OCI-M2 (cell line): ENCODE data around the gene RHBDL3.
"Not testable (repeated sequence)": the region's sequence is repeated elsewhere in the genome, so short reads cannot be mapped to it uniquely, and the experiment has no call there.

Experiments used
- DNase-seq: peaks from one replicate; lab custom pipeline; 2025; ENCODE audit not compliant: unreplicated experiment; lab: John Stamatoyannopoulos, UW

RHBDL3 gene

DNA sequence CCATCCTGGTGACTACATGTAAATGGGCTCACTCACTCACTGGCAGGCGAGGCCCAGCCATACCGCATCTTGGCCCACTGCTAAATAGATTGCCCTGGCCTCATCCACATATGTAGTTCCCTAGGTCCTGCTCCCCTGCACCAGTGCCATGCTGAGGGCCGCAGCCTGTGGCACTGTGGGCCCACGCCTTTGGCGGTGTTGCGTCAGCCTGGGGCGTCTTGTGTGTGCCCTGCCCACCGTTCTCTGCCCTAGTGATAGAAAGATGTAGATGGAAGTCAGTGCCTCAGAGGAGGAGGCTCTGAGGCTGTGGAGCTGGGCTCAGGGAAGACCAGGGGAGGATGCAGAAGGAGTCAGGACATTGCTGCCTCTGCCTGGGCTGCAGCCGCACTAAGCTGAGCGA is 57.4 kb downstream of the RHBDL3 start:
- no peak for DNase-seq

DNA sequence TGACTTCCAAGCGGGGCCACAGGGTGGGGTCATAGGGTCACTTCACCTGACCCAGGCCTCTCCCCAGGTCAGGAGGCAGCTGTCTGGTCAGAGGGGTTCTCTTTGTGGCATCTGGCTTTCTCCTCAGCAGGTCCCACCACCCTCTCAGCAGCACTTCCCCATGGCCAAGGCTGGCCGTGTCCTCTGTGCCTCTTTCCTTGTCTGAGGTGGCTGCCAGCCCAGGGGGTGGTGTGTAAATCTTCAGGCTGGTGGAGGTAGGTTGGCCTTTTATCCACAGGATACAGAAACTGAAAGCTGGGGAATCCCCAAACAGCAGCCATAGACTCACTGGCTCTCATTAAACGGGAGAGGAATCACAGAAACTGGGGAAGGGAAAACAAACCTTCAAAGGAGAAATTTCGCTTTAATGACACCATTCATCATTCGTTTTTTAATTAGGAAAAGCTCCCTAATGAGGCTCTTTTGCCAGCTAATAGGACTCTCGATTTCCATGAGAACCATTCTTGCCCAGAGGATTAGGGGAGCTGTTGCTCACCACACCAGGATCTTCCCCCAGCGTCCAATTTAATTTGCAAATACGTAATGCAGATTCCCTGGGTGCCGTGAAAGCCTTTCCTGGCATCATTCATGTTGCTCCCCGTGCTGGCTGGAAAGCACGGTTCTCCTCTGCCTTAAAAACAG is 58.3 kb downstream of the RHBDL3 start:
- no peak for DNase-seq

DNA sequence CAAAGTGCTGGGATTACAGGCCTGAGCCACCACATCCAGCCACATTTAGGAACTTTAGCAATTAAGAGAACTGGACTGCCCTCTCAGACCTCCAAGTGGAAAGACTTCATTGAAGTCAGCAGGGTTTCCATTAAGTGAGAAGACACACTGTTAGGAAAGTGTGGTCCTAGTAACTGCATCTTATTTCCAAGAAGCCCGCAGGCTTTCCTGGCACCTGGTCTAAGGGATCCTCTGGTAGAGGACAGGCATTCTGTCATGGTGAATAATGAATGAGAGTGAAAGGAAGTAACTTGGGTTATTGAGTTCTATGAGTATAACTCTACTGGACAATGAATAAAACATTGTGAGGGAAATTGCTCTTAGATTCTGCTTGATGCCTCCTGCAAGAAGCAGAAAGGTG is 62.3 kb downstream of the RHBDL3 start:
- no peak for DNase-seq

DNA sequence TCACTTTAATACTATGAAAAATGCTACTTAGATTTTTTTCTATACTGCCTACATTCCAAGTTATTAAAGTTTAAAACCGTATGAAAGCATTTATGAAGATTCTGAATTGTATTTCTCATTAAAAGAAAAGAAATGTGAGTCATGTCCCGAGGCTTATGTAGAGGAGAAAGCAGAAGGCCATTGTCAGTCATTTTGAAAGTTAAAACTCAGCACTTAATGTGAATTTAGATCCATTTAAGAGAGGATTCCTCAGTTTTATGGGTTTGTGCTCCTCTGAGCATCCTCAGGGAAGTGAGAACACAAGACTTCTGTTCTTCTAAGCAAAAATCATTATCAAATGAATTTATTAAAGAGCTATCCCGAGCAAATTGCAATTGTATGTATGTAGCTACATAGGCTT is 64.5 kb downstream of the RHBDL3 start:
- DNase-seq, result no peak

DNA sequence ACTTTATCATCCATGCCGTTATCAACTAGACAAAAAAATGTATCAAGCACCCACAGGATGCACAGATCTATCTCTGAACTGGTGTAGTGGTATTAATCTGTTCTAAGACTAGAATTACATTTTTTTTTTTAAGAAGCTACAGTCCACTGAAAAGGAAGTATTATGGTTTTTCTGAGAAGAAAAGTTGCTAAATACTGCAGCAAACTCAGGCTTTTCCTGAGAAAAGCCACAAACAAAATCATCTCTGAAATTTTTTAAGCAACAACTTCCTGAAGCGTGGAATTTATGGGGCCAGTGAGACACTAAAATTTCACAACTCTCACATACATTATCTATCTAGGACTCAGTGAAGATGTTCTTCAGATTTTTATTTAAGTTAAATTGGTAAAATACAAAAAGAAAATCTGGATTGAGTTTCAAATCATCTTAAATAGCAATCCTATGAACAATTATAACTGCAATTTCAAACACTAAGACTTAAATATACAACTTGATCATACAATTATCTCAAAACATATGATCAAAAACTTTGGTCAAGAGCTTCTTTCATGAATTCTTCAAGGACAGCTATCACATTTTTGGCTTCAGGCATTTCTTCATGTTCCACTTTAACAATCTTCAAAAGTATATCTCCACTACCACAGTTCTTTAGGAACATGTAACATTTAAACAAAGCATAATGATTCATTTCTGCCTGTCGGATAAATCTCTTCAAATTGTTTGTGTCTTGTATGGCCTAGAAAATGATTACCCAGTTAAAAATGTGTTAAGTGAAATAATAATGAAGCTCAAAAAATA is 65.8 kb downstream of the RHBDL3 start:
- no peak for DNase-seq

DNA sequence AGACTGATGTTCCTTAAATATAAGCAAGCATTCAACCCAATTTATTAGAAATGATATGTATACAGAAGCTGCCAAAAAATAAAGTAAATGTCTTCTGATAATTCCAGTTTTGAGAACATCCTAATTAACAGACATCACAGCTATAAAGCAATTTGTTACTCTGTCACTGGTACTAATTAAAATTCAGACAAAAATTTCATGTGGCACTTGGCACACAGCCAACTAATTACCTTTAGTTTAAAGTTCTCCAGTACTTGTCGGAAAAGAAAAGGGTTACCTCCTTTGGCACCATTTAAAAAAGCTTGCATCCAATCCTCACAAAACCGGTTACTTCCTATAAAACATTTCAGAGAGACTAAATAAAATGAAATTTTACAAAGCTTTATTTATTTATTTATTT is 67.6 kb downstream of the RHBDL3 start:
- DNase-seq, result no peak

DNA sequence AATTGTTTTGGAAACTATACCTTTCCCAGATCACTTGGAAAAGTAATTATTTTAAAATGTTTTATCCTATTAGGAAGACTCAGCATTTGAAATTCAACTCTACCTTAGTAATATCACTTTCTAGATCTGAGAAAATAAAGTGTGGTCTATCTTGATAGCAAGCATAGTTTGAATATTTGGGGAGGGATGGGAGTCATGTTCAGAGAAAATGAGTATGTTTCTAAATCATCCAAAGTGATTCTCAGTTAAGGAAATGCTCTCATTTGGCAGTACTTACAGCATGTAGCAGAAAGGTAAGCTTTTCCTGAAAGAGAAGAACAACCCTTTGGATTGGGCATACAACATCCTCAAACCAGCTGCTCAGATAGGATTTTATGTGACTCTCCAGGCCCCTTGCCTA is 69.4 kb downstream of the RHBDL3 start:
- DNase-seq, result no peak

DNA sequence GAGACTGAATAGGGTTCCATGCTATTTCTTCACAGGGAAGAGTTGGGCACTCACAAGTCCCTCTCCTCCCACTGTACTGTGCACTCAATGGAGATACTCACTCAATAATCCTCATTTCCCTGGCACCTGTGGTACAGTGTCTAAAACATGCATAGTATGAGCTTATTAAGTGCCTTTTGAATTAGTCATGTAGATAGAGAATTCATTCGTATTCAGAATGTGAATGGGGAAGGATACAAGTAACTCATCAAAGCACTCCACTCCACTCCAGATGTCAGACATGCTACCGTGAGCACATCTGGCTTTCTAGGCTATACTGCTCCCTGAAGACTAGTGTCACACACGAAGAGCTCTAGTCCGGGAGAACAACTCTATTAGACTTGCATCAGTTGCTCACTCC is 70.1 kb downstream of the RHBDL3 start:
- no peak for DNase-seq

DNA sequence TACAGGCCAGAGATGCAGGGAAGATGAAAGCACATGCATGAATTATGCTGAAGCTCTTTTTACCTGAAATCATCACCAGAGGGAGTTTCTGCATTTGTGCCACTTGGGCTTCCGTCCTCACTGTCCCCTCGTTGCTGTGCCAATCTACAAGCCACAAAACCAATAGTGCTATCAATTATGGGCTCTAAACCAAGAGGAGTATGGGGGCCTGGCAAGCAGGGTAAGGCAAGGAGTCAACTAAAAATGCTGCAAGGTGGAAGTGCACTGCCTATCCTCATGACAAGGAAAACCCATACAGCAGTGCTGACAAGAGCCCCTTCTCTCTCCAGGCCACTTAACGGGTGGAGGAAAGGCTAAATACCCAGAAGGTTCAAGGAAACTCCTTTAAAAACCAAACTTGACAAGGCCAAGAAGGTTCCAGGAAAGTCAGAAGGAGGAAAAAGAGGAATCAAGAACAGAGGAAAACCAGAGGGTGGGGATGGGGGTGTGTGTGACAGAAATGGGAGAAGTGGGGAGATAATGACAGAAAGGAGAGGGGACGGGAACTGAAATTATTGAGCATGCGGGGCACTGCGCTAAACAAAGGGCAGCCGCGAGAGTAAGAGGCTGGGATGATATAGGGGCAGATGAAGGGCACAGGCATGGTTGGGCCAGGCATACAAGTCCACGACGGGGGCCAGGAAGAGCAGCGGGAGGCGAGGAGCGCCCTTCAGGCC is 75.7 kb downstream of the RHBDL3 start:
- no peak for DNase-seq

DNA sequence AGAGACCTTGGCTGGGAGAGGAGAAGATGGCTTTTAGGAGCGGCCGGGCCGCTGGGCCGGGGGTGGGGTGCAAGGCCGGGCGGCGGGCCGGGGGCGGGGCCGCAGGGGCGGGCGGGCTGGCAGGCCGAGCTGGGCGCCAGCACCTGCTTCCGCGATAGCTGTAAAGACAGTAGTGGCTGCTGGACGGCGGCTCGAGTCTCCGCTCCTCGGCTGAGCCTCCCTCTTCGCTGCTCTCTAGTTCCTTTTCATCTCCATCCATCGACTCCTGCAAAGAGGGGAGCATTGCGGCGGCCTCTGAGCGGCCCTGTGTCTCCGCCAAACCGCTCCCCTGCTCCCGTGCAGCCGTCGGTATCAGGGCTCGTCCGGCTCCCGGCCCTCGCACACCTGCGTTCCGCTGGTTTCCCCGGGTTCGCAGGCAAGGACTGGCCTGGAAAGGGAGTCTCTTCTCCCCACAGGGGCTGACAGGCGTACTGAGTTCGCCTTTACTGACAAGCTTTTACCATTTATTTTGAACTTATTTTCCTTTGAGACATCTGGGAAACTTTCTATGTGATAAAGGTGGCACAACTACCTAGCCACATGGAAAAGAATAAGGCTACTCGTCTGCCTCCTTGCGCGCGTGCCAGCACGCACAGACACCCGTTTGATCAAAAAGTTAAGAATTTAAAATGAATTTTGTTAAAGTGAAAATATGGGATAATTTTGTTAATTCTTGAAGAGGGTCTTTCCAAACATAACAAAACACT is 76.4 kb downstream of the RHBDL3 start, which contains the start of gene C17orf75:
Gene C17orf75, minus strand, starts transcription at position 317 of the 746 bp plus-strand sequence. Its CDS starts 34 bp downstream, at position 283.
- DNase-seq, result no peak

DNA sequence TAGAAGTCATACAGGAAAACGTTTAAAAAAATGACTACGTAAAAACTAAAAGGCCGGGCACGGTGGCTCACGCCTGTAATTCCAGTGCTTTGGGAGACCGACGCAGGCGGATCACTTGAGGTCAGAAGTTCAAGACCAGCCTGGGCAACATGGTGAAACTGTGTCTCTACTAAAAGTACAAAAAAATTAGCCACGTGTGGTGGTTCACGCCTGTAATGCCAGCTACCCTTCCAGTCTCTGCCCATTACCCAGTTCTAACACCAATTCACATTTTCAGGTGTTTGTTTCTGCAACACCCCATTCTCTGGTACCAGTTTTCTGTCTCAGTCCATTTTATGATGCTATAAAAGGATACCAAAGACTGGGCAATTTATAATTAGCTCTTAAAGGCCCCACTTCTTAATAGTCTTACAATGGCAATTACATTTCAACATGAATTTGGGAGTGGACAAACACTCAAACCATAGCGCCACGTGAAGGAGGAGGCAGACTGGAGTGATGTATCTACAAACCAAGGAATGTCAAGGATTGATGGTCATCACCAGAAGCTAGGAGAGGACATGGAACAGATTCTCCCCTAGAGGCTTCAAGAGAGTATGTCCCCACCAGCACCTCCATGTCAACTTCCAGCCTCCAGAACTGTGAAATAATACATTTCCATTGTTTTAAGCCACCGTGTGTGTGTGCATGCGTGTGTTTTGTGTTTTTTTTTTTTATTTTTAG is 77.1 kb downstream of the RHBDL3 start:
- no peak for DNase-seq

DNA sequence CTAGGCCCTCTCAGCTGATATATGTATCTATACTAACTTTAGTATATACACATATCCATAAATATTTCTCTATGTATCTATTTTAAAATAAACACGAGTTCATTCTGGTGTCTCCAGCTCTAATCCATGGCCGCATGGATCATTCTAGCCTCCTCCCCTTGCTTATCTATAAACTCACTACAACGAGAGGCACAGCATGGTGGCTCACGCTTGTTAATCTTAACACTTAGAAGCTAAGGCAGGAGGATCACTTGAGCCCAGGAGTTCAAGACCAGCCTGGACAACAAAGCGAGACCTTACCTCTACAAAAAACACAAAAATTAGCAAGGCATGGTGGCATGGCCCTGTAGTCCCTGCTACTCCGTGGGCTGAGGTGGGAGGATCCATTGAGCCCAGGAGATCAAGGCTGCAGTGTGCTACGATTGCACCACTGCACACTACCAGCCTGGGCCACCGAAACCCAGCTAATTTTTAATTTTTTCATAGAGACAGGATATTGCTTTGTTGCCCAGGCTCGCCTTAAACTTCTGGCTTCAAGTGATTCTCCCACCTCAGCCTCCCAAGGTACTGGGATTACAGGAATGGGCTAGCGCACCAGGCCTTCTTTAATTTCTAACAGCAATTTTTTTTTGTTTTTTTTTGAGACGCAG is 80.4 kb downstream of the RHBDL3 start:
- no peak for DNase-seq

DNA sequence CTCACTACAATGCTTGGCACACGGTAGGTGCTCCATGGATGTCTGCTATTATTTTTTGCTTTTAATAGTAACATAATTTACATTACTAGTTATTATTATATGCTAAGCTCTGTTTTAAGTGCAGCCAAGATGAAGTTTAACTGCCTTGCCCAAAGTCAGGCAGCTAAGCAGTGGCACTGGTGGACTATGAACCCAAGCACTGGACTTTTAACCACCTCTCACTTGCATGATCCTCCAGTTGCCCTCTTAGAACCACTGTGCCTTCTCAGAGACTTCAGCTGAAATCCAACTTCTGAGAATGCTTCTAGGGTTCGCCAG is 82.8 kb downstream of the RHBDL3 start:
- DNase-seq, result no peak

DNA sequence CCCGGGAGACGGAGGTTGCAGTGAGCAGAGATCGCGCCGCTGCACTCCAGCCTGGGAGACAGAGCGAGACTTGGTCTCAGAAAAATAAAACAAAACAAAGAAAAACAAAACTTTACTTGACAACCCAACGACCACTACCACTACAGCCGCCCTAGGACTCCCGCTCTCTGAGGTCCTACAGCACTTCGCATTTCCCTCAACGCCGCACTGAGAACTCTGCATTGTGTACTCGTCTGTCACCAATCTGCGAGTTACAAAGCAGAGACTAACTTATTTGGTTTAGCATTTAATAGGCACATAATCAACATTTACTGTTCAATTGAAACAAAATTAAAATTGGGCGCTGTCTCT is 83.8 kb downstream of the RHBDL3 start:
- no peak for DNase-seq

DNA sequence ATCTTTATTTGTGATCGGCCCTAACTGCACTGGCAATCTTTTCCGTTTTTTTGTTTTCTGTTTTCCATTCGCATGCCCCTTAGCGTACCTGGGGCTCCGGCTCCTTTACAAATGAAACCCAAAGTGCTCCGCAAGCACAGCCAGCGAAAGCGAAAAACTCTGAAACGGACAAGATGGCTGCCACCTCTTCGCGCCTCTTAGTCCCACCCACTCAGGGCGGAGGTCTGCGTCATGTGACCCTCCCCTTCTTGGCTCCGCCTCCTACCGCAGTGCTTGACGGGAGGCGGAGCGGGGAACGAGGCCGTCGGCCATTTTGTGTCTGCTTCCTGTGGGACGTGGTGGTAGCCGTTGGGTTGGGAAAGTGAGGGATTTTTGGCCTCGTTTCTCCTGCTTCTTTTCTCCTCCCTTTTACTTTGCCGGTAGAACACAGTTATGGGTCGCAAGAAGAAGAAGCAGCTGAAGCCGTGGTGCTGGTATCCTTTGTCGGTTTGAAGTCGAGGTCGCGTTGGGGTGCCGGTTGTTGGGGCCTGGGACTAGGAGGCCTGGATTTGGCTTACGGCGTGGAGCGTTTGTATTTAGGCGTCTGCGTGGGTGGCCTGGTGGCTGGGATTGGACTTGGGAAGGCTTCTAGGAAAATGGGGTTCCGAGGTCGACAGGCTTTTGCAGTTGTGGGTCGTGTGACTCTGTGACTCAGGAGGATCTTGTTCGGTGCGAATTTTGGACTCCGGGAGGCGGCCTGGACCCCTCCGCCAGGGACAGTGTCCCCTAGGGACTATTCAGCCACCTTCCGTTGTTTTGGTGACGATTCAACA is 84.4 kb downstream of the RHBDL3 start, which contains the start of gene ZNF207:
Gene ZNF207, plus strand, starts transcription at position 304 of the 812 bp plus-strand sequence. Its CDS starts 129 bp downstream, at position 433.
- peak; percentile 71 for DNase-seq

DNA sequence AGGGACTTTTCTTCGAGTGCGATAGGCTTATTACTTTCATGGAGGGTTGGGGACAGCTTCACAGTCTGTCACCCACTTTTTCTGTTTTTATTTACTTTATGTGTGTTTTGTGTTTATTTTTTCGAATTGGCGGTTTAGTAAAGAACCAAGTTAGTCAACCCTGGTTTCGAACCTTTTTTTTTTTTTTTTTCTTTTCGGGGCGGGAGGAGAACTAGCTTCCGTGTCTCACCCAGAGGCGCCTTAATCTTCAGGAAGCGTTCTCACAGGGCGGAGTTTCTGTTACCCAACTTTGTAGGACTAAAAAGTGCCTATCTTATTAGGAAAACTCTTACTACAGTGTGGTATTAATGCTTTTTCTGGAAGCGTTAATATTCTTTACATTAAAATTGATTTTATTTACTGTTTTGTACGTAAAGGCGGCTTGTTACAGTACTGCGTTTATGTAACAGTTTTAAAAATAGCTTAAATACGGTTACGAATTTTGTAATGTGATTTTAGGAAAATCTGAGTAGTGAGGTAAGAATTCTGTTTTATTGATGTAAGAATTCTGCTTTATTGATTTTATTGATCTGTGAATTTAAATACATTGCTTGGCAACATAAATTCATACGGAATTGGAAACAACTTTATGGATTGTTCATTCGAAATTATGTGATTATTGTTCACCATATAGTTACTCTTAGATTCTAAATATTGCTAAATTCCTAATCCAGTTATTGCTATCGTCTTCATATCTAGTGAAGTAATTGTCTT is 85.2 kb downstream of the RHBDL3 start:
- DNase-seq, result no peak

DNA sequence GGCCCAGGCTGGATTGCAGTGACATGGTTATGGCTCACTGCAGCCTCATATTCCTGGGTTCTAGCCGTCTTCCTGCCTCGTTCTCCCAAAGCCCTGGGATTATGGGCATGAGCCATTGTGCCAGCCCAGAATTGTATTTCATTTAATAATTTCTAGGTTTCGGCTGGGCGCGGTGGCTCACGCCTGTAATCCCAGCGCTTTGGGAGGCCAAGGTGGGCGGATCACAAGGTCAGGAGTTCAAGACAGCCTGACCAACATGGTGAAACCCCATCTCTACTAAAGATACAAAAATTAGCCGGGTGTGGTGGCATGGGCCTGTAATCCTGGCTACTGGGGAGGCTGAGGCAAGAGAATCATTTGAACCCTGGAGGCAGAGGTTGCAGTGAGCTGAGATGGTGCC is 87.1 kb downstream of the RHBDL3 start:
- DNase-seq, result not testable (repeated sequence)

DNA sequence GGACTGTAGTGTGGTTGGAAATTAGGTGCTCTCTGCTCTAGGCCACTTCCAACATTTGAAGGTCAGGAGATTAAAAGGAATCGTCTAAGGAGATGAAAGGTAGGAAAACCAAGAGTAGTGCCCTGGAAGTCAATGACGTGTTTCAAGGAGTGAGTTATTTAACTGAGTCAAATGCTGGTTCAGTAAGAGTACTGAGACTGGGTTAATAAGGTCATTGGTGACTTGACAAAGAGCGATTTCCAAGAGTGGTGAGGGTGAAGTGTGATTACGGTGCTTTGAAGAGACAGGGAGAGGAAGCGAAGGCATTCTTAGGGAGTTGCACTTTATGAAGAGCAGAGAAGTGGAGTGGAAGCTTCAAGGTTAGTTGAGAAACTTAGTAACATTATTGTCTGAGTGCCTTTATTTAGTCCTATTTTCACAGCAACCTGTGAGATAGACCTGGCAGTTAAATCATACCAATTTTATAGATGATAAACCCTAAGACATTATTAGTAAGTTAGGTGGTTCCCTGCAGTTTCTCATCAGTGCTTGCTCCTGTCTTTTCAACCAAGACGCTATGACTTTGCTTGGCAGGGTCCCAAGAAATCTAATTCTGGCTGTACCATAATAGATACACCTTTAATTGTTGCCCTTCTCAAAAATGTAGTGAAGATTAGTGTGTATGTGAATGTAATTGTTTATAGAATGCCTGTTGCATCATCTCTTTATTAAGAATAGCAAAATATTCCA is 90.2 kb downstream of the RHBDL3 start:
- no peak for DNase-seq
